GM18508 (cell line): Measurements from ENCODE around the gene IMPA2.
"Not testable (repeated sequence)": the region's sequence is repeated elsewhere in the genome, so short reads cannot be mapped to it uniquely, and the experiment has no call there.

Experiments used
- ATAC-seq: cut with Tn5 transposase; IDR thresholded peaks from one replicate; pipeline ENCODE4 v1.9.1; 2021; ENCODE audit warnings: moderate number of reproducible peaks; ENCODE audit not compliant: insufficient read depth, unreplicated experiment

IMPA2 gene

GRCh38 chr18:12021596-12021995, 40.3 kb downstream of the IMPA2 start:
- no peak for ATAC-seq

GRCh38 chr18:12023375-12023774, 42.1 kb downstream of the IMPA2 start:
- ATAC-seq: no peak

- ATAC-seq: no peak
These were observed 45.3 kb downstream of the IMPA2 start for GRCh38 chr18:12026562-12026961.

- ATAC-seq: no peak
These were observed 45.7 kb downstream of the IMPA2 start for GRCh38 chr18:12027046-12027445.

GRCh38 chr18:12027480-12027879, 46.2 kb downstream of the IMPA2 start:
- ATAC-seq: no peak

GRCh38 chr18:12028040-12028628, 46.8 kb downstream of the IMPA2 start:
- no peak for ATAC-seq

- ATAC-seq: no peak
These were observed 47.4 kb downstream of the IMPA2 start for GRCh38 chr18:12028674-12029073.

- ATAC-seq: no peak
These were observed 48.7 kb downstream of the IMPA2 start for GRCh38 chr18:12029786-12030584.

- ATAC-seq: no peak
These were observed 49.4 kb downstream of the IMPA2 start for GRCh38 chr18:12030670-12031069.

- no peak for ATAC-seq
These were observed 49.9 kb downstream of the IMPA2 start for GRCh38 chr18:12031181-12031580.

GRCh38 chr18:12031846-12032245, 50.5 kb downstream of the IMPA2 start:
- no peak for ATAC-seq

GRCh38 chr18:12032786-12033642, 51.7 kb downstream of the IMPA2 start:
- ATAC-seq: no peak

- no peak for ATAC-seq
These were observed 52.3 kb downstream of the IMPA2 start for GRCh38 chr18:12033643-12034025.

- ATAC-seq: no peak
These were observed 53.2 kb downstream of the IMPA2 start for GRCh38 chr18:12034241-12035100.

- no peak for ATAC-seq
These were observed 54.2 kb downstream of the IMPA2 start for GRCh38 chr18:12035481-12035880.

- no peak for ATAC-seq
These were observed 55.0 kb downstream of the IMPA2 start for GRCh38 chr18:12036201-12036751.

- ATAC-seq: no peak
These were observed 56.9 kb downstream of the IMPA2 start for GRCh38 chr18:12038082-12038638.

- ATAC-seq: peak; percentile 45
These were observed 57.6 kb downstream of the IMPA2 start for GRCh38 chr18:12038639-12039539.

GRCh38 chr18:12039540-12039930, 58.2 kb downstream of the IMPA2 start:
- ATAC-seq: not testable (repeated sequence)
